BLaER1 (cell line): Measurements from ENCODE around the gene MYADM.

ENCODE experiments used
- H3K27ac ChIP-seq: shearing (Covaris generic); formaldehyde crosslinking; 2 replicates; pipeline ENCODE4 v1.8.1; 2022
- H3K27me3 ChIP-seq: shearing (Covaris generic); formaldehyde crosslinking; 2 replicates; pipeline ENCODE4 v1.8.1; 2022
- H3K36me3 ChIP-seq: shearing (Covaris generic); formaldehyde crosslinking; 2 replicates; pipeline ENCODE4 v1.8.1; 2022
- H3K4me1 ChIP-seq: shearing (Covaris generic); formaldehyde crosslinking; 2 replicates; pipeline ENCODE4 v1.8.1; 2022
- H3K4me2 ChIP-seq: shearing (Covaris generic); formaldehyde crosslinking; 2 replicates; pipeline ENCODE4 v1.8.1; 2022
- H3K4me3 ChIP-seq: shearing (Covaris generic); formaldehyde crosslinking; 2 replicates; pipeline ENCODE4 v1.8.1; 2022
- H3K9ac ChIP-seq: shearing (Covaris generic); formaldehyde crosslinking; 2 replicates; pipeline ENCODE4 v1.8.1; 2022
- H3K9me3 ChIP-seq: shearing (Covaris generic); formaldehyde crosslinking; 2 replicates; pipeline ENCODE4 v1.8.1; 2022
- H4K20me1 ChIP-seq: shearing (Covaris generic); formaldehyde crosslinking; 2 replicates; pipeline ENCODE4 v1.8.1; 2022
- Cebpa-rat ChIP-seq: shearing (Covaris generic); IDR thresholded peaks from 2 replicates; pipeline ENCODE4 v1.8.1; 2022

Gene MYADM

DNA sequence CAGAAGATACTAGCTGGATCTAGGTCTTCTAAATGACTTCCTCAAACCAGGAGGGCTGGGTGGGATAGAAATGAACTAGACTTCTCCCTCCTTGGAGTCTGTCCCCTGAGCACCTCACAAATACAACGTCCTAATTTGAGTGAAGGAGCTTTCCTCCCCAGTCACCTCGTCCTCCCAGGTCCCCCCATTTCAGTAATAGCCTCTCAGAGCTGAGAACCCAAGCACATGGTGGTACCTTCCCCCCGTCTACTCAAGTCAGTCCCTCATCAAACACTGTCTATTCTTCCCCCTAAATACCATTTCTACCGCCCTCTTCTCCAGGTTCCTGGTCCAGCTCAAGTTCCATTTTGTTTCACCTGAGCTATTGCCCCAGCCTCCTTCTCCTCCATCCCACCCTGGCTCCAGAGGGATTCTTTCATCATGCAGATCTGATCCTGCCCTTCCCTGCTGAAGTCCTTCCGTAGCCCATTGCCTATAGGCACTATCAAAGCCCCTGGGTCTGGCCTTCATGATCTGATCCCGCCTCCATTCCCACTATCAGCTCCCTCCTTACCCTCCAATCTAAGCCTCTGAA, 9.1 kb downstream of the MYADM start:
- Histone ChIP-seq H3K27ac (peak overlapping the region; percentile 54), H3K9ac (no peak overlapping the region), H3K4me3 (no peak overlapping the region), H3K4me2 (peak overlapping the region; percentile 91), H4K20me1 (peaks cover 57% of the 10 kb centered on the region), H3K27me3 (no peaks in the 10 kb centered on the region), H3K9me3 (no peaks in the 10 kb centered on the region), H3K4me1 (peaks cover 95% of the 10 kb centered on the region), H3K36me3 (peaks cover 51% of the 10 kb centered on the region)
- TF ChIP-seq Cebpa-rat: no peak

DNA sequence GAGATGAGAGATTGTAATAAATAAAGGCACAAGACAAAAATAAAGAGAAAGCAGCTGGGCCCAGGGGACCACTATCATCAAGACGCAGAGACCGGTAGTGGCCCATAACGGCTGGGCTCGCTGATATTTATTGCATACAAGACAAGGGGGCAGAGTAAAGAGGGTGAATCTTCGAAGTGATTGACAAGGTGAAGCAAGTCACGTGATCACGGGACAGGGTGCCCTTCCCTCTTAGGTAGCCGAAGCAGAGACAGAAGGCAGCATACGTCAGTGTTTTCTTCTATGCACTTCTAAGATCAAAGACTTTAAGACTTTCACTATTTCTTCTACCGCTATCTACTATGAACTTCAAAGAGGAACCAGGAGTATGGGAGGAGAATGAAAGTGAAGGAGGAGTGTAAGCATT, 9.7 kb downstream of the MYADM start:
- peak overlapping the region; percentile 91 for H3K4me2 ChIP-seq
- H4K20me1 ChIP-seq: peaks cover 50% of the 10 kb centered on the region
- TF ChIP-seq Cebpa-rat: no peak

DNA sequence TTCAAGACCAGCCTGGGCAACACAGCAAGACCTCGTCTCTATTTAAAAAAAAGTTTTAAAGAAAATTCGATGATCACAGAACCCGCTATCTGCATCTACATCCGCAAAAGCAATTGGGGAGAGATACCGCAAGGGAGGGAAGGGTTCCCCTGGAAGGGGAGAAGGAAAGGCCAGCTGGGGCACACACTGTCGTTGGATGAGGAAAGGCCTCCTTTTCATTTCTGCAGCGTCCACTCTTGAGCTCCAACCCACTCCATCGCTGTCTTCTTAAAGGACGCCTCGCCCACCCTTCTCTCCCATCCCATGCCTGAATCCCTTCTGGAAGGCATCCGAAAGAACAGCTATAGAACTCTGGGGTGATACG, 11.1 kb downstream of the MYADM start:
- Histone ChIP-seq H3K4me1 (peaks cover 92% of the 10 kb centered on the region), H4K20me1 (peaks cover 36% of the 10 kb centered on the region), H3K36me3 (peaks cover 32% of the 10 kb centered on the region), H3K4me3 (peak overlapping the region; percentile 66), H3K4me2 (peak overlapping the region; percentile 99), H3K27me3 (no peaks in the 10 kb centered on the region; the same call in 1 of the 2 replicates), H3K9me3 (no peaks in the 10 kb centered on the region), H3K27ac (peak overlapping the region; percentile 28), H3K9ac (peak overlapping the region; percentile 55)
- no peak for TF ChIP-seq Cebpa-rat

More for the DNA sequence above, 9.7 kb downstream of the MYADM start:
- Histone ChIP-seq H3K9me3 (no peaks in the 10 kb centered on the region), H3K4me1 (peaks cover 93% of the 10 kb centered on the region), H3K36me3 (peaks cover 46% of the 10 kb centered on the region), H3K9ac (no peak overlapping the region), H3K4me3 (no peak overlapping the region), H3K27ac (peak overlapping the region; percentile 54; the same call in 1 of the 2 replicates), H3K27me3 (no peaks in the 10 kb centered on the region)

DNA sequence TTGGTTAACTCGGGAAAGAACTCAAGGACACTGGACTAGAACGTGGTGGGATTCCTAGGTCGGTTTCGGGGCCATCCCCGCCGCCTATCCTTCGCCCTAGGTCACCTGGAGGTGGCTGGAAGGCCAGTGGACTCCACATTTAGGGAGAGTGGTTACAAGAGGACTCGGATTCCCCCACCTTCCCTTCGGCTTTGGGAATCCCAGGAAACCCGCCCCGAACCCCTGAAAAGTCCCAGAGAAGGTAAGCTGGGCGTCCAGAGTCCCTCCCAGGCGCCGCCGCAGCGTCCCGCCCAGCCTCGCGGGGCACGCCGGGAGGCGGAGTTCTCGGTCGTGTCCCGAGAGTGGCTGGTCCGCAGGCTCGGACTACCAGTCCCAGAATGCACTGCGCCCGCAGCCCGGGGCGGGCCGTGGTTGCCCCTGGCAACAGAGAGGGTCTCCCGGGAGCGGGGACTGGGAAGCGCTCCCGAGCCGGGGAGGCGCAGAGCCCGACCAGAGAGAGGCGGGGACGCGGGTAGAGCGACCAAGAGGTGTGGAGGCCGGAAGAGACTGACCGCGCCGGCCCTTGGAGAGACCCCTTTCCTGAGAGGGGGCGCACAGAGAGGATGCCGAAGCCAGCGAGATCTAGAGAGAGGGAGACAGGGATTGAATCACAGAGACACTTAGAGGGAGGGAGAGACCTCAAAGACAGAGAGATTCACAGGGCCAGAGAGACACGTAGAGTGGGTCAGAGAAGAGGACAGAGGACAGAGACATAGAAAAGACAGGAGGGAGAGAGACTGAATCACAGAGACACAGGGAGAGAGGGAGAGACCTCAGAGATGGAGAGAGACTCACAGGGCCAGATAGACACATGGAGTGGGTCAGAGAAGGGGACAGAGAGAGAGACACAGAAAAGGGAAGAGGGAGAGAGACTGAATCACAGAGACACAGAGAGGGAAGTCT, 11.7 kb downstream of the MYADM start:
- peaks cover 92% of the 10 kb centered on the region for H3K4me1 ChIP-seq
- H3K9me3 ChIP-seq: no peaks in the 10 kb centered on the region
- H4K20me1 ChIP-seq: peaks cover 30% of the 10 kb centered on the region
- H3K36me3 ChIP-seq: peaks cover 25% of the 10 kb centered on the region
- peak overlapping the region; percentile 62 for H3K27ac ChIP-seq
- peak overlapping the region; percentile 99 for H3K4me2 ChIP-seq
- peaks cover 4% of the 10 kb centered on the region; the same call in 1 of the 2 replicates for H3K27me3 ChIP-seq
- H3K9ac ChIP-seq: peak overlapping the region; percentile 63
- peak overlapping the region; percentile 66 for H3K4me3 ChIP-seq
- no peak for TF ChIP-seq Cebpa-rat

DNA sequence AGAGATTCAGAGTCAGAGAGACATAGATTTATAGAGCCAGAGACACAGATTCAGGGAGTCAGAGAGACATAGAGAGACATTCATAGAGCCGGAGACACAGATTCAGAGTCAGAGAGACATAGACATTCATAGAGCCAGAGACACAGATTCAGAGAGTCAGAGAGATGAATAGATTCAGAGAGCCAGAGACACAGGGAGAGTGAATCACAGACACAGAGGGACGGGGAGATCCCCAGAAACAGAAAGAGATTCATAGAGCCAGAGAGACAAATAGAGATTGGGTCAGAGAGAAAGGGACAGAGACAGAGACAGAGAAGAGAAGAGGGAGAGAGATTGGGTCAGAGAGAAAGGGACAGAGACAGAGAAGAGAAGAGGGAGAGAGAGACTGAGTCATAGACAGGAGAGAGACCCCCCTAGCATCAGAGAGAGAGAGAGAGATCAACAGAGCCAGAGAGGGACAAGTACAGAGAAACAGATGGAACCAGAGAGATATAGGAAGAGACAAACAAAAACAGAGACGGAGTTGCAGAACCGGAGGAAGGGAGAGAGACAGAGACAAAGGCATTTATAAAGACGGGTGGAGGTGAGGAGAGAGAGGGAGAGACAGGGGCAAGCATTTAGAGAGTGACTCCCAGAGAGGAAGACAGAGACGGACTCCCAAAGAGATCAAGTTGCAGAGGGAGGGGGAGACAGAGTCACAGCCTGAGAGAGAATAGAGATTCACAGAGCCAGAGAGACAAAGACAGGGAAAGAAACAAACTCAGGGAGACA, 13.2 kb downstream of the MYADM start:
- H3K4me2 ChIP-seq: peak overlapping the region; percentile 99
- peak overlapping the region; percentile 51; the same call in 1 of the 2 replicates for H3K27ac ChIP-seq
- no peaks in the 10 kb centered on the region for H3K9me3 ChIP-seq
- H3K4me3 ChIP-seq: peak overlapping the region; percentile 64
- TF ChIP-seq Cebpa-rat: no peak
- peaks cover 88% of the 10 kb centered on the region for H3K4me1 ChIP-seq
- peaks cover 10% of the 10 kb centered on the region for H3K36me3 ChIP-seq
- H3K9ac ChIP-seq: peak overlapping the region; percentile 57; the same call in 1 of the 2 replicates
- peaks cover 8% of the 10 kb centered on the region; the same call in 1 of the 2 replicates for H3K27me3 ChIP-seq
- H4K20me1 ChIP-seq: peaks cover 15% of the 10 kb centered on the region

DNA sequence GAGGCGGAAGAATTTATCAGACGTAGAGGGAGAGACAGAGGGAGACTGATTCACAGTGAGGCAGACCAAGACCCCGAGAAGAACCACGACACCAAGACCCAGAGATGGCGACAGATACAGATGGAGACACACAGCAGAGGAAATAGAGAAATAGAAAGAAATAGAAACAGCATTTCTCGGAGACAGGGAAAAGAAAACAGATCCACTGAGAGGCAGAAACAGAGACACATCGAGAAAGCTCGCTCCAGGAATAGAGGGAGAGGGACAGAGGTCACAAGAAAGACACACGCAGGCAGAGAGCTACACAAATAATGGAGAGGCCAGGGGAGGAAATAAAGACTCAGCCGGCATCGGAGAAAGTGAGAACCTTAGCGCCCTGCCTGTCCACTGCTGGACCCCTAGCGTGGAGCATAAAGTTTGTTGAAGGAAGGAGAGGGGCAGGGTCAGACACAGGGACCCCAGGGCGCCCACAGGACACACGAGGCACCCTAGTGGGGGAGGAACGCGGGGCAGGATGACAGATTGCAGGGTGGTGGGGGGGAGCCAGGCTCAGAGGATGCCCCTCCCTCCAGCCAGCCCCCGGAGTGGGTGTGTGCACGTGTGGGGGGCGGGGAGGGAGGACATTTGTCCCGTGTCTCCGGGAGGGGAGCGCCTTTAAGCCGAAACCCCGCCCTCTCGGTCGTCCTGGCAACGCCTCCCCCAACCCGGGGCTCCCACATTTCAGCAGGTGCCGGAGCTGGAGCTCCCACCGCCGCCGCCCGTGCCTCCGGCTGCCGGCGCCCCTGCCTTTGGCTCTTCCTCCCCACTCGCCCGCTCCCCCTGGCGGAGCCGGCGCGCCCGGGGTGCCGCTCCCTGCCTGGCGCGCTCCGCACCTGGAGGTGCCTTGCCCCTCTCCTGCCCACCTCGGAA, 14.1 kb downstream of the MYADM start, which contains the start of gene PRKCG:
Gene PRKCG, plus strand, starts transcription at position 716 of the 909 bp plus-strand sequence. CDS start 298 bp downstream, outside the sequence.
- H3K27me3 ChIP-seq: peaks cover 8% of the 10 kb centered on the region; the same call in 1 of the 2 replicates
- H4K20me1 ChIP-seq: peaks cover 7% of the 10 kb centered on the region
- peak within 1 kb of the TSS; percentile 51 for H3K27ac ChIP-seq
- TF ChIP-seq Cebpa-rat: no peak
- peak within 1 kb of the TSS; percentile 64 for H3K4me3 ChIP-seq
- H3K4me2 ChIP-seq: peak within 1 kb of the TSS; percentile 99
- H3K36me3 ChIP-seq: peaks cover 2% of the 10 kb centered on the region; the same call in 1 of the 2 replicates
- H3K4me1 ChIP-seq: peaks cover 79% of the 10 kb centered on the region
- H3K9ac ChIP-seq: peak within 1 kb of the TSS; percentile 57
- H3K9me3 ChIP-seq: no peaks in the 10 kb centered on the region

DNA sequence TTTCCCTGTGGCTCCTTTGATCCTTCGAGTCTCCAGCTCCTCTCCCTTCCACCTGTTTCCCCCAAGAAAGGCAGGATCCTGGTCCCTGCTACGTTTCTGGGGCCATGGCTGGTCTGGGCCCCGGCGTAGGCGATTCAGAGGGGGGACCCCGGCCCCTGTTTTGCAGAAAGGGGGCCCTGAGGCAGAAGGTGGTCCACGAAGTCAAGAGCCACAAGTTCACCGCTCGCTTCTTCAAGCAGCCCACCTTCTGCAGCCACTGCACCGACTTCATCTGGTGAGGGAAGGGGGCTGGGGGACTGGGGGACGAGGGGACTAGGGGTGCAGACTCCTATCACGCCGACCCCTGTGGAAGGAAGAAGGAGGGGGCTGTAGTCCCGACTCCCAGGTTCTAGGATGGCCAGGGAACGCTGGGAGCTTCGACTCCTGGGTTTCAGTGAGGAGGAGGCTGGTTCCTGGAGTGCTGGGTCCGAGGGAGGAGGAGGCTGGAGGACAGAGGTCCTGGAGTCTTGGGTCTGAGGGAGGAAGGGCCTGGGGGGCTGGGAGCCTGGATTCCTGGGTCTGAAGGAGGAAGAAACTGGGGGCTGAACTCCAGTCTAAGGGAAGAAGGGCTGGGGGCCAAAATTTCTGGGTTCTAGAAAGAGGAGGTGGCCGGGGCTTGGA, 14.8 kb downstream of the MYADM start:
- peaks cover 71% of the 10 kb centered on the region for H3K4me1 ChIP-seq
- no peaks in the 10 kb centered on the region for H3K9me3 ChIP-seq
- peaks cover 8% of the 10 kb centered on the region; the same call in 1 of the 2 replicates for H3K27me3 ChIP-seq
- peak overlapping the region; percentile 99 for H3K4me2 ChIP-seq
- H3K9ac ChIP-seq: peak overlapping the region; percentile 57
- H3K4me3 ChIP-seq: peak overlapping the region; percentile 64
- peak overlapping the region; percentile 22; the same call in 1 of the 2 replicates for H3K27ac ChIP-seq
- H3K36me3 ChIP-seq: no peaks in the 10 kb centered on the region
- no peaks in the 10 kb centered on the region for H4K20me1 ChIP-seq
- no peak for TF ChIP-seq Cebpa-rat

DNA sequence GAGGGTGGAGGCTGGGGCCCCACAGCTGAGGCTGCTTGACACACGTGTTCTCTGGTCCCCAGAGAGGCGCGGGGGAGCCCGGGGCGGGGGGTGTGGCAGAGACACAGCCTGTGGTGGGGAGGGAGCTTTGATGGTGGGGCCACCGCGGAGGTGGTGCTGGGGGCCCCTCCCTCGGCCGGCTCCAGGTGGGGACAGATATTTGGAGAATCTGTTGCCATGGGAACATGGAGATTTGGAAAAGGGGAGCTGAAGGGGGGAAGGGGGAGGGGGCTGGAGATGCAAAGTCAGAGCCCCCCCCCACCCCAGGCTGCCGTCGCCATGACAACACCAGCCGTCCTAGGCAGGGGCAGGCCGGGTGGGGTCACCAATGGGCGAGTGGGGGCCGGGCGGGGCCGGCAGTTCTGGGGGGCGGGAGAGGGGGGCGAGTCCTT, 15.6 kb downstream of the MYADM start:
- Histone ChIP-seq H3K9ac (no peak overlapping the region), H4K20me1 (no peaks in the 10 kb centered on the region), H3K9me3 (no peaks in the 10 kb centered on the region), H3K27me3 (peaks cover 8% of the 10 kb centered on the region; the same call in 1 of the 2 replicates), H3K4me3 (peak overlapping the region; percentile 64), H3K4me1 (peaks cover 64% of the 10 kb centered on the region), H3K27ac (no peak overlapping the region), H3K4me2 (peak overlapping the region; percentile 99), H3K36me3 (no peaks in the 10 kb centered on the region)
- no peak for TF ChIP-seq Cebpa-rat
